DOHH2 (cell line): ENCODE results near the gene MTMR10.

Source experiments
- H3F3A ChIP-seq: fragments of 200-600 bp; sonication (generic), shearing (Covaris generic); 2 replicates; pipeline ENCODE4 v1.6.0; 2016; ENCODE audit warnings: antibody characterized with exemption, mild to moderate bottlenecking; ENCODE audit not compliant: control insufficient read depth, insufficient read depth
- H3K27ac ChIP-seq: fragments of 200-600 bp; sonication (generic); 2 replicates; pipeline ENCODE4 v1.5.1; 2014; ENCODE audit warnings: low read depth, mild to moderate bottlenecking, low read length, moderate library complexity
- H3K27me3 ChIP-seq: fragments of 200-600 bp; sonication (generic); 2 replicates; pipeline ENCODE4 v1.6.1; 2014; ENCODE audit warnings: mild to moderate bottlenecking, low read length, mixed read lengths; ENCODE audit not compliant: control insufficient read depth
- H3K36me3 ChIP-seq: fragments of 200-600 bp; sonication (generic); 2 replicates; pipeline ENCODE4 v1.6.1; 2014; ENCODE audit warnings: mild to moderate bottlenecking, low read length, moderate library complexity, mixed read lengths; ENCODE audit not compliant: control insufficient read depth
- H3K4me1 ChIP-seq: fragments of 200-600 bp; sonication (generic); 2 replicates; pipeline ENCODE4 v1.6.1; 2014; ENCODE audit warnings: mild to moderate bottlenecking, low read length, mixed read lengths; ENCODE audit not compliant: control insufficient read depth
- H3K4me2 ChIP-seq: fragments of 200-600 bp; sonication (generic); 2 replicates; pipeline ENCODE4 v1.6.0; 2014; ENCODE audit warnings: mild to moderate bottlenecking, low read length, moderate library complexity
- H3K4me3 ChIP-seq: fragments of 200-600 bp; sonication (generic); 2 replicates; pipeline ENCODE4 v1.5.1; 2014; ENCODE audit warnings: mild to moderate bottlenecking, low read length, mixed read lengths
- H3K79me2 ChIP-seq: fragments of 200-600 bp; sonication (generic); 2 replicates; pipeline ENCODE4 v1.6.1; 2014; ENCODE audit warnings: mild to moderate bottlenecking, low read length, mixed read lengths; ENCODE audit not compliant: control insufficient read depth
- H3K9me2 ChIP-seq: fragments of 200-600 bp; sonication (generic); replicated peaks from 2 replicates; pipeline ENCODE4 v1.6.1; 2014; ENCODE audit warnings: mild to moderate bottlenecking, low read length, mixed read lengths; ENCODE audit not compliant: control insufficient read depth
- H3K9me3 ChIP-seq: fragments of 200-600 bp; sonication (generic); 2 replicates; pipeline ENCODE4 v1.6.1; 2014; ENCODE audit warnings: antibody characterized with exemption, low read length, mixed read lengths; ENCODE audit not compliant: control insufficient read depth, insufficient read depth
- H4K20me1 ChIP-seq: fragments of 200-600 bp; sonication (generic); 2 replicates; pipeline ENCODE4 v1.6.0; 2014; ENCODE audit warnings: low read depth, mild to moderate bottlenecking, antibody characterized with exemption, low read length, moderate library complexity; ENCODE audit not compliant: control insufficient read depth, insufficient read depth
- EZH2phosphoT487 ChIP-seq: fragments of 200-600 bp; sonication (generic); IDR thresholded peaks from 2 replicates; pipeline ENCODE4 v1.6.1; 2017; ENCODE audit warnings: borderline replicate concordance, mild to moderate bottlenecking, antibody characterized with exemption, low read length, moderate library complexity, mixed read lengths
- TF ChIP-seq, protein P1 (sequence below): fragments of 200-600 bp; sonication (generic); IDR thresholded peaks from one replicate; pipeline ENCODE4 v1.5.1; 2014; ENCODE audit warnings: antibody characterized with exemption, mild to moderate bottlenecking, low read depth, low read length; ENCODE audit not compliant: poor library complexity, severe bottlenecking

Gene MTMR10

DNA sequence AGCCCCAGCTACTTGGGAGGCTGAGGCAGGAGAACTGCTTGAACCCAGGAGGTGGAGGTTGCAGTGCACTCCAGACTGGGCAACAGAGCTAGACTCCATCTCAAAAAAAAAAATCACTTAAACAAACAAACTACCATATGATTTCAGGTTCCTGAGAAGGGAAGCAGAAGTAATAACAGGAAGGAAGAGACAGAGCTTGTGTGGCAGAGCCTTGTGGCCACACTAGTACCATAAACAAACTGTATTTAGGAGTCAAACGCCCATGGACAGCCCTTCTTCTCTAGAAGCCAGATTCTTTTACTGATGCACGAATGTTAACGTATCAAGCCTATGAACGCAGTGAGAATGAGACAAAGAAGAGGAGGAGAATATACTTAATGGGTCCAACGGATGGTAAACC, 12.0 kb downstream of the MTMR10 start:
- no peaks in the 10 kb centered on the region for H4K20me1 ChIP-seq

DNA sequence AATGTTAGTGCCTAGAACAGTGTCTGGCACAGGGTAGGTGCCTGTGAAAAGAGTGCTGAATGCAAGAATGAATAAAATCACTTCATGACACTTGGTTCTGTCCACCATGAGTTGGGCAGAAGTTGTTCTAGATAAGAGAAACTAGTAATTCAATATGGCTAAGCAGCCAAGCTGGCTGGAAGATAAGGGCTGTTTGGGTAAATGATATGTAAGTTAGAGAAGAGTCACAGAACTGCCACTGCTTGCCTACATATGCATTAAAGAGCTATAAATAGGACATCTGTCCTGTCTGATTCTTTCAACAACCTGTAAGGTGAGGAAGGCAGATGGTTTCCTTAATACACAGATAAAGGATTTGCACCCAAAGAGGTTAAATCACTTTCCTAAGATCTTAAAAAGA, 13.1 kb downstream of the MTMR10 start:
- no peak overlapping the region for H3K27ac ChIP-seq
- H3K79me2 ChIP-seq: peaks cover 26% of the 10 kb centered on the region
- H3K4me2 ChIP-seq: no peak overlapping the region
- H3F3A ChIP-seq: no peaks in the 10 kb centered on the region
- no peaks in the 10 kb centered on the region for H3K9me3 ChIP-seq
- no peaks in the 10 kb centered on the region for H3K27me3 ChIP-seq
- peaks cover 37% of the 10 kb centered on the region for H3K36me3 ChIP-seq
- H3K4me3 ChIP-seq: no peak overlapping the region
- no peak for TF ChIP-seq EZH2phosphoT487
- TF ChIP-seq, protein P1, sequence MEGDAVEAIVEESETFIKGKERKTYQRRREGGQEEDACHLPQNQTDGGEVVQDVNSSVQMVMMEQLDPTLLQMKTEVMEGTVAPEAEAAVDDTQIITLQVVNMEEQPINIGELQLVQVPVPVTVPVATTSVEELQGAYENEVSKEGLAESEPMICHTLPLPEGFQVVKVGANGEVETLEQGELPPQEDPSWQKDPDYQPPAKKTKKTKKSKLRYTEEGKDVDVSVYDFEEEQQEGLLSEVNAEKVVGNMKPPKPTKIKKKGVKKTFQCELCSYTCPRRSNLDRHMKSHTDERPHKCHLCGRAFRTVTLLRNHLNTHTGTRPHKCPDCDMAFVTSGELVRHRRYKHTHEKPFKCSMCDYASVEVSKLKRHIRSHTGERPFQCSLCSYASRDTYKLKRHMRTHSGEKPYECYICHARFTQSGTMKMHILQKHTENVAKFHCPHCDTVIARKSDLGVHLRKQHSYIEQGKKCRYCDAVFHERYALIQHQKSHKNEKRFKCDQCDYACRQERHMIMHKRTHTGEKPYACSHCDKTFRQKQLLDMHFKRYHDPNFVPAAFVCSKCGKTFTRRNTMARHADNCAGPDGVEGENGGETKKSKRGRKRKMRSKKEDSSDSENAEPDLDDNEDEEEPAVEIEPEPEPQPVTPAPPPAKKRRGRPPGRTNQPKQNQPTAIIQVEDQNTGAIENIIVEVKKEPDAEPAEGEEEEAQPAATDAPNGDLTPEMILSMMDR: no peak
- H3K4me1 ChIP-seq: 0 out of 2 replicates have a peak, but pooled peaks cover 3% of the 10 kb centered on the region
- H3K9me2 ChIP-seq: no peaks in the 10 kb centered on the region
- no peaks in the 10 kb centered on the region for H4K20me1 ChIP-seq

More for the DNA sequence above, 12.0 kb downstream of the MTMR10 start:
- Histone ChIP-seq H3K4me3 (no peak overlapping the region), H3K27ac (no peak overlapping the region), H3K9me2 (no peaks in the 10 kb centered on the region), H3F3A (no peaks in the 10 kb centered on the region), H3K79me2 (peaks cover 37% of the 10 kb centered on the region), H3K36me3 (peaks cover 36% of the 10 kb centered on the region), H3K4me2 (no peak overlapping the region), H3K4me1 (peaks cover 6% of the 10 kb centered on the region; the same call in 1 of the 2 replicates), H3K9me3 (no peaks in the 10 kb centered on the region), H3K27me3 (no peaks in the 10 kb centered on the region)
- TF ChIP-seq, protein P1: no peak
- TF ChIP-seq EZH2phosphoT487: no peak

DNA sequence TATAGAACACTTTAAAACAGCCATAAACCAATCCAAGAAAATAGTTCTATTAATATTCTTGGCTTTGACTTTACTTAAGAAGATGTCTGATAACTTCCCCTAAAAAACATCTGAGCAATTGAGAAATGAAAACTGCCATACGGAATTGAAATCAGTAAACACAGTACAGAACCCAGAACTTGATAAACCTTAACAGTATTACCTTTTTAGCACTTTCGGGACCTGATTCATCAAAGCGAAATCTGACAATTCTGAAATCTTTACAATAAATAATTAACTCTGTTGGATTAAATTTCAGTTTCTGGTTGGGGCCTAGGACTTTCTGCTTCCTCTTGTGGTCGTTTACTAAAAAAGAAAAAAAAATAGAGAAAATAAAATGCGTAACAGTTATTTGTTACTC, 17.3 kb downstream of the MTMR10 start:
- Histone ChIP-seq H3K27me3 (no peaks in the 10 kb centered on the region), H3F3A (no peaks in the 10 kb centered on the region), H3K9me3 (no peaks in the 10 kb centered on the region), H4K20me1 (no peaks in the 10 kb centered on the region), H3K27ac (no peak overlapping the region), H3K9me2 (no peaks in the 10 kb centered on the region), H3K79me2 (peaks cover 7% of the 10 kb centered on the region; the same call in 1 of the 2 replicates), H3K4me3 (no peak overlapping the region), H3K36me3 (peaks cover 50% of the 10 kb centered on the region), H3K4me2 (no peak overlapping the region), H3K4me1 (no peaks in the 10 kb centered on the region)
- TF ChIP-seq, protein P1: no peak
- no peak for TF ChIP-seq EZH2phosphoT487

DNA sequence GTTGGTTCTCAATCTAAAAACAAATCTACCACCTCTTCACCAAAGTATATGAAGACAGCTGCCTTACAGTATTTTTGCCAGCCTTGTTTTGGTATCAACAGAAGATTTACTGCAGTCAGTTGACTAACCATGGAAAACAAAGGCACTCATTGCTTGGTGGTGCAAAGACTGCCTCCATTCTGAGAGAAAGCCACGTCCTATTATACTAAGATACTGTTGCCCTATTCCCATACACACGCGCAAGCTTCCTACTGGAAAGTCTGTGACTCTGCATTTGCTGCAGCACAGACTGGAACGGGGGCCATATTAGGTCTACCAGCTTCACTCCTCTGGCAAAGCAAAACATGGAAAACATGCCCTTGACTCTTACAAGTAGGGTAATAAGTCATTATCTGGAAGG, 18.0 kb downstream of the MTMR10 start:
- TF ChIP-seq, protein P1: no peak
- no peak for TF ChIP-seq EZH2phosphoT487
- H3F3A ChIP-seq: no peaks in the 10 kb centered on the region
- H4K20me1 ChIP-seq: no peaks in the 10 kb centered on the region
- no peak overlapping the region for H3K4me3 ChIP-seq
- H3K27me3 ChIP-seq: no peaks in the 10 kb centered on the region
- peaks cover 7% of the 10 kb centered on the region; the same call in 1 of the 2 replicates for H3K79me2 ChIP-seq
- no peak overlapping the region for H3K27ac ChIP-seq
- no peaks in the 10 kb centered on the region for H3K9me2 ChIP-seq
- H3K4me1 ChIP-seq: peaks cover 4% of the 10 kb centered on the region
- H3K9me3 ChIP-seq: no peaks in the 10 kb centered on the region
- peaks cover 50% of the 10 kb centered on the region for H3K36me3 ChIP-seq
- H3K4me2 ChIP-seq: no peak overlapping the region
